ENCODE measurements around the gene CHPF. TPM values are rescaled to one million over a fixed set of nuclear protein-coding genes. Genes with fewer than 3 reads are reported as not detected.

The CHPF gene
- polyA plus RNA-seq, 1 donor: 81.8 TPM

GRCh38 chr2:219496247-219496824, 47.3 kb downstream of the CHPF start:
- Histone ChIP-seq H3K27me3 (ENCODE audit: control insufficient read depth, insufficient read depth, low read length) (peaks cover 65% of the 10 kb centered on the region), H3K36me3 (ENCODE audit: control insufficient read depth, insufficient read depth, low read length) (no peaks in the 10 kb centered on the region), H3K9me3 (ENCODE audit: control insufficient read depth, low read depth, low read length) (peaks cover 3% of the 10 kb centered on the region), H3K4me1 (ENCODE audit: control insufficient read depth, insufficient read depth, low read length) (peaks cover 43% of the 10 kb centered on the region), H3K27ac (ENCODE audit: low read length) (no peak overlapping the region), H3K4me3 (ENCODE audit: low read length) (no peak overlapping the region)
- no peak for DNase-seq
- WGBS (ENCODE audit: insufficient coverage, low lambda C conversion rate): no CpG with 5 or more reads among the region's 20 CpGs

GRCh38 chr2:219495531-219496122, 48.0 kb downstream of the CHPF start:
- no peaks in the 10 kb centered on the region for H3K36me3 ChIP-seq (ENCODE audit: control insufficient read depth, insufficient read depth, low read length)
- H3K9me3 ChIP-seq (ENCODE audit: control insufficient read depth, low read depth, low read length): peaks cover 3% of the 10 kb centered on the region
- peaks cover 37% of the 10 kb centered on the region for H3K4me1 ChIP-seq (ENCODE audit: control insufficient read depth, insufficient read depth, low read length)
- WGBS (ENCODE audit: insufficient coverage, low lambda C conversion rate): no CpG with 5 or more reads among the region's 14 CpGs
- DNase-seq: peak in 1 of 2 donors; percentile 62
- H3K4me3 ChIP-seq (ENCODE audit: low read length): no peak overlapping the region
- no peak overlapping the region for H3K27ac ChIP-seq (ENCODE audit: low read length)
- H3K27me3 ChIP-seq (ENCODE audit: control insufficient read depth, insufficient read depth, low read length): peaks cover 72% of the 10 kb centered on the region

DNA sequence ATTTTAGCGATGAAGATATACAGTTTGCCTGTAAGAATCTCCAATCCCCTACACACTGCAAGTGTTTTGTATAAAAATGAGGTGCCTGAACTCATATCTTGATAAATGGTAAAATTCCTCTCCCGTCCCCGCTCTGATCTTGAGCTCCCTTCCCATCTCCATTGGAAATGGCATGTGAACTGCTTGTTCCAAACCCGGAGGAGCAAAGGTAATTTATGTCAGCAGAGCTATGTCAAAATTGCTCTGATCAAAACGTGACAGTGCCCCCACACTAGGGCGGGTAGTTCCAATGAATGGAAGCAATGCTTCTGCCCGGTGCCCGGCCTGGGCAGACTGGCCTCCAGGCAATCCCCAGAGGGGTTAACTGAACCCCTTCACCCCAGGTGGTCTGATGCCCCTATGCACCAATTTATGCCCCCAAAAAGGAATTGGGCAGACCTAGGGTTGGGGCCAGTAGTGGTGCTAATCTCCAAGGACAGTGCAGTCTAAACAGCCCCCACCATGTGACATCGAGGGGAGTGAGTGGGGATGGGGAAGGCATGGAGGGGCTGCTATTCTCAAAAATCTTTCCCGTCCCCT, 48.6 kb downstream of the CHPF start:
- Histone ChIP-seq H3K4me3 (ENCODE audit: low read length) (no peak overlapping the region), H3K27me3 (ENCODE audit: control insufficient read depth, insufficient read depth, low read length) (peaks cover 75% of the 10 kb centered on the region), H3K36me3 (ENCODE audit: control insufficient read depth, insufficient read depth, low read length) (no peaks in the 10 kb centered on the region), H3K9me3 (ENCODE audit: control insufficient read depth, low read depth, low read length) (peaks cover 3% of the 10 kb centered on the region), H3K4me1 (ENCODE audit: control insufficient read depth, insufficient read depth, low read length) (peaks cover 33% of the 10 kb centered on the region), H3K27ac (ENCODE audit: low read length) (no peak overlapping the region)
- WGBS (ENCODE audit: insufficient coverage, low lambda C conversion rate): 47% methylated on average over 3 of the region's 10 CpGs
- no peak for DNase-seq

GRCh38 chr2:219493086-219493485, 50.5 kb downstream of the CHPF start:
- Histone ChIP-seq H3K36me3 (ENCODE audit: control insufficient read depth, insufficient read depth, low read length) (no peaks in the 10 kb centered on the region), H3K4me3 (ENCODE audit: low read length) (no peak overlapping the region), H3K9me3 (ENCODE audit: control insufficient read depth, low read depth, low read length) (peaks cover 3% of the 10 kb centered on the region), H3K27me3 (ENCODE audit: control insufficient read depth, insufficient read depth, low read length) (peaks cover 75% of the 10 kb centered on the region), H3K27ac (ENCODE audit: low read length) (no peak overlapping the region), H3K4me1 (ENCODE audit: control insufficient read depth, insufficient read depth, low read length) (peaks cover 25% of the 10 kb centered on the region)
- no CpG with 5 or more reads among the region's 5 CpGs for WGBS (ENCODE audit: insufficient coverage, low lambda C conversion rate)
- DNase-seq: no peak

- DNase-seq: no peak
- Histone ChIP-seq H3K4me3 (ENCODE audit: low read length) (no peak overlapping the region), H3K27ac (ENCODE audit: low read length) (no peak overlapping the region), H3K4me1 (ENCODE audit: control insufficient read depth, insufficient read depth, low read length) (peaks cover 23% of the 10 kb centered on the region), H3K9me3 (ENCODE audit: control insufficient read depth, low read depth, low read length) (peaks cover 3% of the 10 kb centered on the region), H3K27me3 (ENCODE audit: control insufficient read depth, insufficient read depth, low read length) (peaks cover 71% of the 10 kb centered on the region), H3K36me3 (ENCODE audit: control insufficient read depth, insufficient read depth, low read length) (no peaks in the 10 kb centered on the region)
- WGBS (ENCODE audit: insufficient coverage, low lambda C conversion rate): no CpG with 5 or more reads among the region's 20 CpGs
Observed at GRCh38 chr2:219492575-219492974, 51.0 kb downstream of the CHPF start.

DNA sequence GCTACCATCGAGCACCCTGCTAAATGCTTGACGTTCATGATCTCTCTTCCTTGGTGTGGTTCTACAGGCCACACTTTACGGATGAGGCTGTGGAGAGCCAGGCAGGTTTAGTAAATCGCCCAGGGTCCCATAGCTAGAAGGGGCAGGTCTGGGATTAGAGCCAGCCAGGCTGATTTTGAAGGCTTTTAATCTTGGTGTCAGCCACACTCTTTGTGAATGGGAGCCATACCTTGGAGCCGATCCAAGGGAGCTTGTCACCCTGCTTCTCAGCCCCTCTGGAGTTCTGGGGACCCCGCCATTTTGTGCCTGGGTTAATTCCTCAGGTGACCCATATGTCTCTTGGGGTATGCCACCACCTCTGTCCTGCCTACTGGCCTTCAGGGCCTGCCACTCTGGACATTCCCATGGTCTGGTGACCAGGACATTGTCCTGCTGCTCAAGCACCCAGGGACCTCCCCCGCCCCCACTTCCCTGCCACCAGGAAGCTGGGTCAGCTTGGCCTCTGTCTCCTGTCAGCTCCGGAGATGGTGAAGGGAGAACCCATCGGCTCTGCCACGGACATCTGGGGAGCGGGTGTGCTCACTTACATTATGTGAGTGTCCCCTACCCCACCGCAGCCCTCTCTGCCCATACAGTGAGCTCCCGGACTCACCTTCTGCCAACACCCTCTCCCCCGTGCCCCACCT, 52.2 kb downstream of the CHPF start:
- Histone ChIP-seq H3K27me3 (ENCODE audit: control insufficient read depth, insufficient read depth, low read length) (peaks cover 70% of the 10 kb centered on the region), H3K4me1 (ENCODE audit: control insufficient read depth, insufficient read depth, low read length) (peaks cover 15% of the 10 kb centered on the region)

DNA sequence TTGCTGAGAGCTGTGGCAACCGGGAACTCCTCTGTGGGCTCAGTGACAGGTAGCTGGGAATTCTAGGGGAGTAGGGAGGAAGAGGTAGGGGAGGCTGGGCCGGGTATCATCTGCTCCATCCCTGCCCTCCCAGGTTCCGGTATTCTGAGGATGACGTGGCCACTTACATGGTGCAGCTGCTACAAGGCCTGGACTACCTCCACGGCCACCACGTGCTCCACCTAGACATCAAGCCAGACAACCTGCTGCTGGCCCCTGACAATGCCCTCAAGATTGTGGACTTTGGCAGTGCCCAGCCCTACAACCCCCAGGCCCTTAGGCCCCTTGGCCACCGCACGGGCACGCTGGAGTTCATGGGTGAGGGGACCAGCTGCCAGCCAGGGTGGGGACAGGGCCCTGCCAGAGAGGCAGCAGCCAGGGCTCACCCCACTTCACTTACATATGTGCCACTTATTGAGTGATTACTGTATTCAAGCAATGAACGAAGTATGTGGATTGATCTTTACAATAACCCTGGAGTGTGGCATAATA, 52.9 kb downstream of the CHPF start:
- H3K36me3 ChIP-seq (ENCODE audit: control insufficient read depth, insufficient read depth, low read length): no peaks in the 10 kb centered on the region
- no peak overlapping the region for H3K27ac ChIP-seq (ENCODE audit: low read length)
- peaks cover 3% of the 10 kb centered on the region for H3K9me3 ChIP-seq (ENCODE audit: control insufficient read depth, low read depth, low read length)
- DNase-seq: no peak
- peaks cover 69% of the 10 kb centered on the region for H3K27me3 ChIP-seq (ENCODE audit: control insufficient read depth, insufficient read depth, low read length)
- no peak overlapping the region for H3K4me3 ChIP-seq (ENCODE audit: low read length)
- WGBS (ENCODE audit: insufficient coverage, low lambda C conversion rate): no CpG with 5 or more reads among the region's 10 CpGs
- H3K4me1 ChIP-seq (ENCODE audit: control insufficient read depth, insufficient read depth, low read length): peaks cover 16% of the 10 kb centered on the region

More for the DNA sequence above, 52.2 kb downstream of the CHPF start:
- Histone ChIP-seq H3K27ac (ENCODE audit: low read length) (no peak overlapping the region), H3K36me3 (ENCODE audit: control insufficient read depth, insufficient read depth, low read length) (no peaks in the 10 kb centered on the region), H3K9me3 (ENCODE audit: control insufficient read depth, low read depth, low read length) (peaks cover 3% of the 10 kb centered on the region), H3K4me3 (ENCODE audit: low read length) (no peak overlapping the region)
- no peak for DNase-seq
- WGBS (ENCODE audit: insufficient coverage, low lambda C conversion rate): no CpG with 5 or more reads among the region's 14 CpGs

DNA sequence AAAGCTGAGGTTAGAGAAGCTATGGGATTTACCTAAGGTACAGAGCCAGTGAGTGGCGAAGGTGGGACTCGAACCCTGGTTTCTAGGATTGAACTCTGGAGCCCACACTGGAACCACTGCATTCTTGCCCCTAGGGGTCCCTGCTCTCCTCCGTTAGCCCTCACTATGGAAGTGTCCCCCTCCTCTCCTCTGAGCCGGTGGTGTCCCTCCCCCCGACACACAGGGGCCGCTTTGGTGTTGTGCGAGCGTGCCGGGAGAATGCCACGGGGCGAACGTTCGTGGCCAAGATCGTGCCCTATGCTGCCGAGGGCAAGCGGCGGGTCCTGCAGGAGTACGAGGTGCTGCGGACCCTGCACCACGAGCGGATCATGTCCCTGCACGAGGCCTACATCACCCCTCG, 53.4 kb downstream of the CHPF start:
- H3K4me3 ChIP-seq (ENCODE audit: low read length): no peak overlapping the region
- H3K27me3 ChIP-seq (ENCODE audit: control insufficient read depth, insufficient read depth, low read length): peaks cover 69% of the 10 kb centered on the region
- WGBS (ENCODE audit: insufficient coverage, low lambda C conversion rate): no CpG with 5 or more reads among the region's 23 CpGs
- no peaks in the 10 kb centered on the region for H3K36me3 ChIP-seq (ENCODE audit: control insufficient read depth, insufficient read depth, low read length)
- no peak overlapping the region for H3K27ac ChIP-seq (ENCODE audit: low read length)
- H3K9me3 ChIP-seq (ENCODE audit: control insufficient read depth, low read depth, low read length): peaks cover 3% of the 10 kb centered on the region
- peaks cover 17% of the 10 kb centered on the region for H3K4me1 ChIP-seq (ENCODE audit: control insufficient read depth, insufficient read depth, low read length)
- no peak for DNase-seq

- no CpG with 5 or more reads among the region's 9 CpGs for WGBS (ENCODE audit: insufficient coverage, low lambda C conversion rate)
- Histone ChIP-seq H3K4me3 (ENCODE audit: low read length) (no peak overlapping the region), H3K27me3 (ENCODE audit: control insufficient read depth, insufficient read depth, low read length) (peaks cover 69% of the 10 kb centered on the region), H3K4me1 (ENCODE audit: control insufficient read depth, insufficient read depth, low read length) (peaks cover 20% of the 10 kb centered on the region), H3K36me3 (ENCODE audit: control insufficient read depth, insufficient read depth, low read length) (no peaks in the 10 kb centered on the region), H3K27ac (ENCODE audit: low read length) (no peak overlapping the region), H3K9me3 (ENCODE audit: control insufficient read depth, low read depth, low read length) (peaks cover 5% of the 10 kb centered on the region)
- DNase-seq: no peak
Observed at GRCh38 chr2:219489315-219489714, 54.3 kb downstream of the CHPF start.

Data from large intestine (tissue), 3 donors.